ENCODE results near the gene PER2. TPM values are rescaled to one million over a fixed set of nuclear protein-coding genes. Genes with fewer than 3 reads are reported as not detected.
"Not testable (repeated sequence)": the region's sequence is repeated elsewhere in the genome, so short reads cannot be mapped to it uniquely, and the experiment has no call there.

Gene PER2
- total RNA-seq, 4 donors from 2014 or later = 8.2 to 18.6 (median 9.8) TPM

GRCh38 chr2:238277695-238278094 is 10.7 kb downstream of the PER2 start:
- DNase-seq (ENCODE audit: low spot score in 2 of 2) = no peak
- H3K9me3 ChIP-seq = no peaks in the 10 kb centered on the region
- H3K27me3 ChIP-seq = no peaks in the 10 kb centered on the region
- WGBS, 2 donors = 84 to 87% methylated on average over 15 of the region's 15 CpGs
- no peak overlapping the region for H3K4me3 ChIP-seq
- peaks cover 0 to 34% (median under 1%) of the 10 kb centered on the region in 4 donors for H3K4me1 ChIP-seq
- no peak for TF ChIP-seq EP300 (IDR thresholded peaks at IDR 0.05)
- no peak for TF ChIP-seq CTCF (IDR thresholded peaks at IDR 0.05)
- no peak for TF ChIP-seq POLR2A (IDR thresholded peaks at IDR 0.05)
- no peak overlapping the region for H3K27ac ChIP-seq
- peaks cover 4 to 50% (median 22%) of the 10 kb centered on the region in 3 donors for H3K36me3 ChIP-seq

DNA sequence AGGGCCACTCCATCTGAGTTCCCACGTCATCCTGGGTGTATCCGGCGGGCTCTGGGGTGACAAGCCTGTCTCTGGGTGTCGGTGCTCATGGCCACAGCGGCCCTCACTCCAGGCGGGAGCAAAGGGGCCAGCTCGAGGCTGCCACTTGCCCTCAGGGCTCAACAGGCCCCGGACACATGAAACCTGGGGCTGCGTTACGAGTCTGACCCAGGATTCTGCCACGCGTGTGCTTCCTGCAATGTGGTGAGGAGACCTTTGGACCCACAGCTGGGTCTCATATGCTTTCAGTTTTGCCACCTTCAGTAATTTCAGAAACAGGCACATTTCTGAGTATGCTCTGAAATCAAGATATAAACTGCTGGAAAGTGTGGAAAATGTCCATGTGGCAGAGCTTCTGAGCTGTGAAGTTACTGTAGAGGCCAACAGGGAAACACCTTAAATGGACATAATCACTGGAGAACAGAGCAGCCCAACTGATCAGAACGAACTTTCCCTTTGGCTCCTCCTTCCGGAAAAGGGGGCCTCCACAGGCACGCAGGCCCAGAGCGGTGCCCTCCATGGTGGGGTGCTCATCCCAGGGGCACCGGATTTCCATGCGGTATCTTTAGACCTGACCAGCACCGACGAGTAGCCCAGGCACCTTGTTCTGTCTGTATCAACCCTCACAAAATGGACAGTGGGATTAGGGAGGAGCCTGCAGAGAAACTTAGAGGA is 14.1 kb downstream of the PER2 start:
- no peaks in the 10 kb centered on the region for H3K27me3 ChIP-seq
- 79 to 90% methylated on average over 19 to 20 of the region's 20 CpGs for WGBS, 2 donors
- no peak for TF ChIP-seq EP300 (IDR thresholded peaks at IDR 0.05)
- no peak for TF ChIP-seq CTCF (IDR thresholded peaks at IDR 0.05)
- TF ChIP-seq POLR2A (IDR thresholded peaks at IDR 0.05) = no peak
- DNase-seq (ENCODE audit: low spot score in 2 of 2) = no peak
- peaks cover 4 to 83% (median 22%) of the 10 kb centered on the region in 3 donors for H3K36me3 ChIP-seq
- peaks cover 0 to 30% (median 0%) of the 10 kb centered on the region in 4 donors for H3K4me1 ChIP-seq
- no peak overlapping the region for H3K4me3 ChIP-seq
- H3K27ac ChIP-seq = peak overlapping the region in 1 of 4 donors; percentile 57
- no peaks in the 10 kb centered on the region for H3K9me3 ChIP-seq

- not testable (repeated sequence) for H3K4me3 ChIP-seq; H3K27me3 ChIP-seq; DNase-seq (ENCODE audit: low spot score in 2 of 2); H3K9me3 ChIP-seq; H3K27ac ChIP-seq
- H3K4me1 ChIP-seq = peaks cover 0 to 21% (median 0%) of the 10 kb centered on the region in 4 donors
- 86% methylated on average over 10 of the region's 10 CpGs for whole genome bisulfite sequencing, 2 donors
- H3K36me3 ChIP-seq = peaks cover 4 to 91% (median 22%) of the 10 kb centered on the region in 3 donors
Observed at GRCh38 chr2:238273433-238273832, 15.0 kb downstream of the PER2 start.

DNA sequence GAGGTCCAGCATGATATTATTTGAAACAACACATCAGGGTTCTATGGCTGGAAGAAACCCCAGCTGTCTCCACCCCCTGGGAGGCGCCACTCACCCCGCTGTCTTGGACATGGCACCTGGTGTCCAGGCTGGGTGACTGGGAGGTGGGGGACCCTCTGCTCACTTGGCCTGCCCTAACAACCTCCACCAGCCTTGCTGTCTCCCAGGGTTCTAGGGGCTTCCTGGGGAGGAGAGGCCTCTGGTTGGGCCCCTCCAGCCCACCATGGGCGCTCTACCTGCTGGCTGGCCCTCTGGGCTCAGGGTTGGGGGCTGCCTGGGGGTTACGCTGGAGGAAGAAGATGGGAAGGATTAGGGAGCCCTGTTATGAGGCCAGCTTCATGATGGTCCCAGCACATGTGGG is 16.3 kb downstream of the PER2 start:
- no peaks in the 10 kb centered on the region for H3K27me3 ChIP-seq
- WGBS, 2 donors = 82 to 100% methylated on average over 4 of the region's 4 CpGs
- H3K4me3 ChIP-seq = no peak overlapping the region
- no peak for DNase-seq (ENCODE audit: low spot score in 2 of 2)
- peaks cover 4 to 98% (median 16%) of the 10 kb centered on the region in 3 donors for H3K36me3 ChIP-seq
- H3K27ac ChIP-seq = no peak overlapping the region
- no peak for TF ChIP-seq POLR2A (IDR thresholded peaks at IDR 0.05)
- no peak for TF ChIP-seq EP300 (IDR thresholded peaks at IDR 0.05)
- no peak for TF ChIP-seq CTCF (IDR thresholded peaks at IDR 0.05)
- H3K4me1 ChIP-seq = peaks cover 0 to 18% (median 0%) of the 10 kb centered on the region in 4 donors
- no peaks in the 10 kb centered on the region for H3K9me3 ChIP-seq

- not testable (repeated sequence) for H3K4me3 ChIP-seq; H3K27me3 ChIP-seq; DNase-seq (ENCODE audit: low spot score in 2 of 2); H3K9me3 ChIP-seq
- Histone ChIP-seq H3K36me3 (peaks cover 4 to 98% (median 12%) of the 10 kb centered on the region in 3 donors), H3K27ac (peak overlapping the region in 1 of 4 donors; percentile 28), H3K4me1 (peaks cover 0 to 18% (median 0%) of the 10 kb centered on the region in 4 donors)
- WGBS, 2 donors = 51 to 56% methylated on average over 8 of the region's 8 CpGs
Observed at GRCh38 chr2:238271686-238272085, 16.7 kb downstream of the PER2 start.

GRCh38 chr2:238271061-238271554 is 17.3 kb downstream of the PER2 start:
- TF ChIP-seq CTCF (IDR thresholded peaks at IDR 0.05) (no peak), POLR2A (IDR thresholded peaks at IDR 0.05) (no peak), EP300 (IDR thresholded peaks at IDR 0.05) (no peak)
- peaks cover 4 to 98% (median 7%) of the 10 kb centered on the region in 3 donors for H3K36me3 ChIP-seq
- peaks cover 0 to 18% (median 0%) of the 10 kb centered on the region in 4 donors for H3K4me1 ChIP-seq
- 70 to 77% methylated on average over 6 to 13 of the region's 13 CpGs for WGBS, 2 donors
- peak overlapping the region in 1 of 4 donors; percentile 28 for H3K27ac ChIP-seq
- H3K27me3 ChIP-seq = no peaks in the 10 kb centered on the region
- DNase-seq (ENCODE audit: low spot score in 2 of 2) = no peak
- no peaks in the 10 kb centered on the region for H3K9me3 ChIP-seq
- no peak overlapping the region for H3K4me3 ChIP-seq
